HCT116 (cell line): ENCODE results near the gene NFASC. TPM values are rescaled to one million over a fixed set of nuclear protein-coding genes. Genes with fewer than 3 reads are reported as not detected.

Experiments used
- ATAC-seq: fragments of 200-7000 bp; cut with Tn5 transposase; 2 replicates; pipeline ENCODE4 v1.9.1; 2020; ENCODE audit warnings: mild to moderate bottlenecking, moderate library complexity
- BruUV-seq: library from RNA; stranded (reverse); fragments of 400-500 nt; replicated peaks from 2 replicates; lab custom pipeline; 2021; lab: Mats Ljungman, UMichigan
- CTCF ChIA-PET: fragments of 300-600 bp; sonication (Branson Sonifier 250); formaldehyde crosslinking; loops from one replicate; lab custom pipeline; 2021; ENCODE audit warnings: antibody characterized with exemption; lab: Charles Lee
- POLR2A ChIA-PET: fragments of 300-600, 350-600 bp; sonication (Branson Sonifier 250); formaldehyde crosslinking; loops from one replicate; lab custom pipeline; 2021; ENCODE audit warnings: antibody characterized with exemption; lab: Charles Lee
- RAD21 ChIA-PET, 2 experiments: fragments of 300-600 bp; sonication (Branson Sonifier 250); formaldehyde crosslinking; loops; one replicate each; lab custom pipeline; 2023; ENCODE audit warnings: low total read pairs in 2 of 2; ENCODE audit not compliant: uncharacterized antibody in 2 of 2, unreplicated experiment in 2 of 2, low non-redundant PET in 1 of 2; lab: Charles Lee
- DNase-seq: peaks from one replicate; pipeline ENCODE4 v3.0.0-alpha.2; 2010; ENCODE audit warnings: low read depth, low spot score
- H2AFZ ChIP-seq: fragments of 200-600 bp; shearing (Covaris generic), sonication (generic); 2 replicates; pipeline ENCODE4 v1.6.1; 2017; ENCODE audit warnings: low read depth, mixed run types, mixed read lengths, antibody characterized with exemption, low read length; ENCODE audit not compliant: poor library complexity, severe bottlenecking
- H3K27ac ChIP-seq: 2 replicates; pipeline ENCODE4 v1.5.1; 2012; ENCODE audit warnings: low read depth, low read length
- H3K27me3 ChIP-seq: fragments of 200-600 bp; sonication (generic); 2 replicates; pipeline ENCODE4 v1.6.1; 2016; ENCODE audit warnings: mixed run types, low read length, mixed read lengths; ENCODE audit not compliant: insufficient read depth
- H3K36me3 ChIP-seq, 2 experiments: fragments of 200-500 bp in 1 of 2; fragments of 200-600 bp in 1 of 2; sonication (Bioruptor generic) in 1 of 2; sonication (generic) in 1 of 2; 2 replicates each; pipeline versions ENCODE4 v1.5.1 to v1.6.1; 2014 to 2016; ENCODE audit warnings: low read length in 2 of 2, inconsistent platforms in 1 of 2, mixed read lengths in 1 of 2, mixed run types in 1 of 2; ENCODE audit not compliant: insufficient read depth in 2 of 2, control insufficient read depth in 1 of 2
- H3K4me1 ChIP-seq, 2 experiments: fragments of 200-600 bp in 1 of 2; sonication (generic) in 1 of 2; 2 replicates each; pipeline versions ENCODE4 v1.5.1 to v1.6.1; 2012 to 2017; ENCODE audit warnings: low read length in 2 of 2, inconsistent platforms in 1 of 2, mild to moderate bottlenecking in 1 of 2, mixed read lengths in 1 of 2, mixed run types in 1 of 2, moderate library complexity in 1 of 2; ENCODE audit not compliant: insufficient read depth in 2 of 2, control insufficient read depth in 1 of 2
- H3K4me2 ChIP-seq: fragments of 200-600 bp; sonication (generic); 2 replicates; pipeline ENCODE4 v1.6.1; 2017; ENCODE audit warnings: mixed run types, low read length, mixed read lengths
- H3K4me3 ChIP-seq, 2 experiments: fragments of 200-600 bp in 1 of 2; sonication (generic) in 1 of 2; replicated peaks in 1 of 2; 2 replicates each; pipeline ENCODE4 v1.5.1; 2011 to 2016; ENCODE audit warnings: low read length in 2 of 2, control low read depth in 1 of 2, low read depth in 1 of 2, mild to moderate bottlenecking in 1 of 2, mixed read lengths in 1 of 2, mixed run types in 1 of 2
- H3K79me2 ChIP-seq: fragments of 200-600 bp; sonication (generic); 2 replicates; pipeline ENCODE4 v1.6.1; 2017; ENCODE audit warnings: mild to moderate bottlenecking, mixed run types, low read length, moderate library complexity, mixed read lengths; ENCODE audit not compliant: insufficient read depth
- H3K9ac ChIP-seq: fragments of 200-600 bp; sonication (generic); 2 replicates; pipeline ENCODE4 v1.6.1; 2016; ENCODE audit warnings: low read length, mixed read lengths
- H3K9me2 ChIP-seq: fragments of 200-600 bp; sonication (generic), shearing (Covaris generic); 2 replicates; pipeline ENCODE4 v1.6.1; 2017; ENCODE audit warnings: mixed run types, mild to moderate bottlenecking, moderate library complexity; ENCODE audit not compliant: insufficient read depth
- H3K9me3 ChIP-seq, 2 experiments: fragments of 200-500 bp in 1 of 2; fragments of 200-600 bp in 1 of 2; sonication (Bioruptor generic) in 1 of 2; sonication (generic) in 1 of 2; 2 replicates each; pipeline ENCODE4 v1.6.1; 2014 to 2017; ENCODE audit warnings: low read length in 2 of 2, mixed read lengths in 2 of 2, inconsistent platforms in 1 of 2, low read depth in 1 of 2, mild to moderate bottlenecking in 1 of 2, mixed run types in 1 of 2, moderate library complexity in 1 of 2; ENCODE audit not compliant: control insufficient read depth in 1 of 2, insufficient read depth in 1 of 2
- H4K20me1 ChIP-seq: fragments of 200-600 bp; sonication (generic), shearing (Covaris generic); 2 replicates; pipeline ENCODE4 v1.6.1; 2017; ENCODE audit warnings: mixed run types, mild to moderate bottlenecking, moderate library complexity; ENCODE audit not compliant: insufficient read depth
- ELF1 ChIP-seq: IDR thresholded peaks from 2 replicates; pipeline ENCODE4 v1.6.1; 2012; ENCODE audit warnings: low read depth, borderline replicate concordance
- EZH2 ChIP-seq: fragments of 200-600 bp; sonication (generic); IDR thresholded peaks from 2 replicates; pipeline ENCODE4 v1.6.1; 2017; ENCODE audit warnings: antibody characterized with exemption, mixed run types
- JUND ChIP-seq: IDR thresholded peaks from 2 replicates; pipeline ENCODE4 v1.6.1; 2012
- SIN3A ChIP-seq: IDR thresholded peaks from 2 replicates; pipeline ENCODE4 v1.6.1; 2012; ENCODE audit warnings: low read depth
- ZNF274 ChIP-seq: fragments of 200-500 bp; sonication (Bioruptor generic); IDR thresholded peaks from 2 replicates; pipeline ENCODE4 v1.6.1; 2014; ENCODE audit warnings: mild to moderate bottlenecking, low read depth, low read length, inconsistent platforms
- intact Hi-C: fragments of 100-400 bp; cut with micrococcal nuclease; formaldehyde crosslinking; loops from 2 replicates; pipeline ENCODE4 v1.10.0; 2022
- total RNA-seq: library from RNA; stranded (reverse); gene quantifications from one replicate; pipeline ENCODE4 v1.2.1, GENCODE V29; 2021; ENCODE audit not compliant: unreplicated experiment

NFASC gene
- total RNA-seq, 1 experiment from 2014 or later, result 0.57 TPM

DNA sequence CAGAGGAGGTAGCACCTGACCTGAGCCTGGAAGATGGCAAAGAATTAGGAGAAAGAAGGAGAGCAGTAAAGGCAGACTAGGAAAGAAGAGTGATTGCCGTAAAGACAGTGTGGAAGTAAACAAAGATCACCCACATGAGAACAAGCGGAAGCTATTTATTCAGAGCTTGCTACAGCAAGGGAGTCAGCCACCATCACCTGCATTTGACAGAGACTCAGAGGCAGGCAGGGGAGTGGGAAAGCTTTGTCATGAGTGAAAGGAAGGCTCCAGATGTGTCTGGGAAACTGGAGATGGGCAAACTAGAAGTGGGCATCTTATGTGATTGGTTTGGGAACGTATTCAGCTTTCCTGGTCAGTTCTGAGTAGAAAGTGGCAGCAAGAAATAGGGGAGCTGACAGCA, 64.5 kb downstream of the NFASC start:
- peaks cover 31% of the 10 kb centered on the region for H3K27me3 ChIP-seq
- CTCF ChIA-PET, result no interaction called here

GRCh38 chr1:204936765-204937164, 66.1 kb downstream of the NFASC start:
- ATAC-seq, result no peak
- Histone ChIP-seq H3K9me2 (no peaks in the 10 kb centered on the region), H3K4me3 (no peak overlapping the region), H3K9ac (no peak overlapping the region), H3K27me3 (peaks cover 35% of the 10 kb centered on the region), H3K36me3 (no peaks in the 10 kb centered on the region), H2AFZ (no peak overlapping the region), H4K20me1 (no peaks in the 10 kb centered on the region), H3K4me2 (no peak overlapping the region), H3K79me2 (no peaks in the 10 kb centered on the region), H3K9me3 (no peaks in the 10 kb centered on the region), H3K4me1 (no peaks in the 10 kb centered on the region), H3K27ac (no peak overlapping the region)
- intact Hi-C loops, result no loop called here
- CTCF ChIA-PET, result no interaction called here
- RAD21 ChIA-PET, result no interaction called here
- no peak for DNase-seq
- POLR2A ChIA-PET, result no interaction called here
- no TSS peak for BruUV-seq
- no peak for TF ChIP-seq ELF1
- TF ChIP-seq EZH2, result no peak
- TF ChIP-seq ZNF274, result no peak
- TF ChIP-seq JUND, result no peak
- TF ChIP-seq SIN3A, result no peak
- TF ChIP-seq, all 23 proteins: peak for 0

More for the DNA sequence above, 64.5 kb downstream of the NFASC start:
- no peak overlapping the region for H3K4me2 ChIP-seq
- H4K20me1 ChIP-seq, result no peaks in the 10 kb centered on the region
- DNase-seq (no peak), ATAC-seq (no peak)
- no TSS peak for BruUV-seq
- no peak overlapping the region for H3K27ac ChIP-seq
- no peaks in the 10 kb centered on the region for H3K9me3 ChIP-seq
- no peak overlapping the region for H3K9ac ChIP-seq
- no peaks in the 10 kb centered on the region for H3K36me3 ChIP-seq
- no peaks in the 10 kb centered on the region for H3K4me1 ChIP-seq
- intact Hi-C loops, result no loop called here
- ChIA-PET POLR2A (no interaction called here), RAD21 (no interaction called here)
- no peaks in the 10 kb centered on the region for H3K79me2 ChIP-seq
- TF ChIP-seq JUND, result no peak
- H3K9me2 ChIP-seq, result no peaks in the 10 kb centered on the region
- no peak overlapping the region for H3K4me3 ChIP-seq
- H2AFZ ChIP-seq, result no peak overlapping the region
